Osteoblast (primary cell): ENCODE data around the gene KIF3C. TPM values are rescaled to one million over a fixed set of nuclear protein-coding genes. Genes with fewer than 3 reads are reported as not detected.
"Not testable (repeated sequence)": the region's sequence is repeated elsewhere in the genome, so short reads cannot be mapped to it uniquely, and the experiment has no call there.

ENCODE experiments used
- DNase-seq: peaks from one replicate; pipeline ENCODE4 v3.0.0; 2011; ENCODE audit warnings: low spot score, mixed read lengths; ENCODE audit not compliant: insufficient read length; ENCODE audit errors: missing footprints
- H2AFZ ChIP-seq: 2 replicates; pipeline ENCODE4 v1.6.0; 2011; ENCODE audit warnings: mild to moderate bottlenecking, low read length
- H3K27ac ChIP-seq: 2 replicates; pipeline ENCODE4 v1.5.1; 2011; ENCODE audit warnings: mild to moderate bottlenecking, low read depth, low read length, moderate library complexity
- H3K27me3 ChIP-seq: 2 replicates; pipeline ENCODE4 v1.6.0; 2012; ENCODE audit warnings: mild to moderate bottlenecking, control low read depth, inconsistent platforms, low read length, moderate library complexity; ENCODE audit not compliant: insufficient read depth
- H3K36me3 ChIP-seq: 2 replicates; pipeline ENCODE4 v1.5.1; 2011; ENCODE audit warnings: mild to moderate bottlenecking, low read length, control low read depth, moderate library complexity; ENCODE audit not compliant: insufficient read depth
- H3K4me1 ChIP-seq: 2 replicates; pipeline ENCODE4 v1.5.1; 2011; ENCODE audit warnings: mild to moderate bottlenecking, low read length, control low read depth, moderate library complexity; ENCODE audit not compliant: insufficient read depth
- H3K4me2 ChIP-seq: 2 replicates; pipeline ENCODE4 v1.6.0; 2011; ENCODE audit warnings: mild to moderate bottlenecking, low read length; ENCODE audit not compliant: insufficient read depth
- H3K4me3 ChIP-seq: fragments of 200-600 bp; sonication (generic); 3 replicates; pipeline ENCODE4 v1.5.1; 2012; ENCODE audit warnings: mild to moderate bottlenecking, low read length, inconsistent platforms; ENCODE audit not compliant: insufficient read depth
- H3K79me2 ChIP-seq: 2 replicates; pipeline ENCODE4 v1.6.0; 2012; ENCODE audit warnings: mild to moderate bottlenecking, low read length, control low read depth, inconsistent platforms; ENCODE audit not compliant: insufficient read depth
- H3K9me3 ChIP-seq: 2 replicates; pipeline ENCODE4 v1.5.1; 2011; ENCODE audit warnings: low read depth, low read length, control low read depth
- H4K20me1 ChIP-seq: 2 replicates; pipeline ENCODE4 v1.6.0; 2012; ENCODE audit warnings: mild to moderate bottlenecking, low read length, control low read depth; ENCODE audit not compliant: insufficient read depth
- CTCF ChIP-seq: IDR thresholded peaks from 2 replicates; pipeline ENCODE4 v1.5.1; 2011; ENCODE audit warnings: mild to moderate bottlenecking, low read depth, low read length, moderate library complexity; ENCODE audit errors: extremely low read depth
- total RNA-seq: library from RNA; depleted of rRNA; stranded (reverse); fragments of >200 nt; gene quantifications from 2 replicates; pipeline ENCODE4 v1.2.3, GENCODE V29; 2012

Gene KIF3C
- 14.4 and 17.0 TPM in 2 replicates for total RNA-seq

DNA sequence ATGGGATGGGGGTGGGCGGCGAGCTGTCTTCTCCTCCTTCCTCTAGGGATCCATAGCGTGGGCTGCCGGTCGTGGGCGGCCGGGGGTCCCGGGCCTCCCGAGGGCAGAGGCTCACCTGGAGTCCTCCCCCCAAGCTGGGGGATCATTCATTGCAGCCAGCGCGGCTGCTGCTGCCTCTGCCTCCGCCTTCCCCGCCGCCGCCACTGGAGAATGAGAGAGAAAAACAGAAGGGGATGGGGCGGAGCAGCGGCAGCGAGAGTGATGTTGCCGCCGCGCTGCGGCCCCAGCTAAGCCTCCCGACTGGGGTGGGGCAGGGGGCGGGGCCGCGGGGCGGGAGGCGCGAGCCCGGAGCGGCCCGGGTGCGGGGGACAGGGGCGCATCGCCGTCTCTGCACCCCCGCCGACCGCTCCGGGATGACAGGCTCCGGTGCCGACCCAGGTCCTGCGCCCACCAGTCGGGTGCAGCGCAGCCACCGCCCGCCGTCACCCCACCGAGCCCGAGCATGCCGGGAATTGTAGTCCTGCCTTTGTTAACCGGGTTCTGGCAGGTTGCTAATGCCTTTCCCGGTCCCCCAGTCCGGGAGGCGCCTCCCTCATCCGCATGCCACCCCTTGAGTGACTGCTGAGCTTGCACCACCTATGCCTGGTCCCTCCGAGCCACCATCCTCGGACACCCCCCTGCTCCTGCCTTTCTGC lies at the start of gene KIF3C:
TSS of gene KIF3C (minus strand) at position 225 of the 695 bp plus-strand sequence. CDS start 580 bp downstream, outside the sequence.
- H3K27ac ChIP-seq = no peak within 1 kb of the TSS
- H3K36me3 ChIP-seq = no peaks in the 10 kb centered on the region
- H2AFZ ChIP-seq = peak within 1 kb of the TSS; percentile 93
- DNase-seq = peak; percentile 97
- H3K27me3 ChIP-seq = no peaks in the 10 kb centered on the region
- H3K4me2 ChIP-seq = peak within 1 kb of the TSS; percentile 85
- H3K79me2 ChIP-seq = peaks cover 38% of the 10 kb centered on the region
- peak within 1 kb of the TSS; percentile 88 for H3K4me3 ChIP-seq
- peaks cover 35% of the 10 kb centered on the region for H3K4me1 ChIP-seq
- H3K9me3 ChIP-seq = no peaks in the 10 kb centered on the region
- no peak for TF ChIP-seq CTCF
- H4K20me1 ChIP-seq = peaks cover 13% of the 10 kb centered on the region

DNA sequence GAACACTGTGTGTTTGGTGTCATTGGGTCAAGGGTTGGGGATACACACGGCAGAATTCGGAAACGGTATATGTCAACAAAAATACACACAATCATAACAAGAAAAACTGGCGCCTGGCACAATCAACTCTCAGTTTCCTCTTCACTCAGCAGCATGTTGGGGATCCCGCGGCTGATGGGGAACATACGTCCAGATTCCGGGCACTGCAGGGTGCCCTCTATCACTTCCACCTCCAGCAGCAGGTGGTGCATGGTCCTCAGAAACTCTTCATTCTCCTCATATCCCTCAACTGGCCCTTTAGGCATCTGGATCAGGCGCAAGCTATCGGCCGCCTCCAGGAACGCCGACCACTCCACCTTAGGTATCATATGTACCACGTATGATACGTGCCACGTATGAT lies 45.8 kb upstream of the KIF3C start:
- not testable (repeated sequence) for H3K27me3 ChIP-seq, H3K27ac ChIP-seq, H3K36me3 ChIP-seq, H4K20me1 ChIP-seq, H3K9me3 ChIP-seq, H2AFZ ChIP-seq, DNase-seq, H3K79me2 ChIP-seq, H3K4me3 ChIP-seq, H3K4me2 ChIP-seq, H3K4me1 ChIP-seq

- H2AFZ ChIP-seq = no peak overlapping the region
- H3K79me2 ChIP-seq = no peaks in the 10 kb centered on the region
- DNase-seq = no peak
- H3K4me1 ChIP-seq = no peaks in the 10 kb centered on the region
- H3K4me3 ChIP-seq = no peak overlapping the region
- no peak overlapping the region for H3K4me2 ChIP-seq
- H3K9me3 ChIP-seq = no peaks in the 10 kb centered on the region
- no peak overlapping the region for H3K27ac ChIP-seq
- H4K20me1 ChIP-seq = no peaks in the 10 kb centered on the region
- no peak for TF ChIP-seq CTCF
- H3K36me3 ChIP-seq = no peaks in the 10 kb centered on the region
- H3K27me3 ChIP-seq = no peaks in the 10 kb centered on the region
Measured at GRCh38 chr2:26025509-26025908, 43.2 kb upstream of the KIF3C start.

- H3K27ac ChIP-seq = no peak overlapping the region
- TF ChIP-seq CTCF = no peak
- H3K4me1 ChIP-seq = no peaks in the 10 kb centered on the region
- H3K27me3 ChIP-seq = no peaks in the 10 kb centered on the region
- no peaks in the 10 kb centered on the region for H3K9me3 ChIP-seq
- no peak for DNase-seq
- no peak overlapping the region for H3K4me3 ChIP-seq
- H3K79me2 ChIP-seq = no peaks in the 10 kb centered on the region
- no peaks in the 10 kb centered on the region for H4K20me1 ChIP-seq
- no peaks in the 10 kb centered on the region for H3K36me3 ChIP-seq
- H3K4me2 ChIP-seq = no peak overlapping the region
- H2AFZ ChIP-seq = no peak overlapping the region
Measured at GRCh38 chr2:26024260-26024659, 42.0 kb upstream of the KIF3C start.
